KOPT-K1 (cell line): ENCODE results near the gene HRC.
"Not testable (repeated sequence)": the region's sequence is repeated elsewhere in the genome, so short reads cannot be mapped to it uniquely, and the experiment has no call there.

ENCODE experiments used
- H3K27ac ChIP-seq: fragments of 200-600 bp; sonication (generic); 2 replicates; pipeline ENCODE4 v1.5.1; 2016; ENCODE audit warnings: antibody characterized with exemption, mild to moderate bottlenecking, low read depth, low read length; ENCODE audit not compliant: poor library complexity, severe bottlenecking
- H3K36me3 ChIP-seq: fragments of 200-600 bp; sonication (generic); 2 replicates; pipeline ENCODE4 v1.5.1; 2017; ENCODE audit warnings: antibody characterized with exemption, mild to moderate bottlenecking, low read length, moderate library complexity; ENCODE audit not compliant: insufficient read depth
- H3K9me3 ChIP-seq: fragments of 200-600 bp; sonication (generic); 2 replicates; pipeline ENCODE4 v1.5.1; 2017; ENCODE audit warnings: antibody characterized with exemption, low read length, mild to moderate bottlenecking; ENCODE audit not compliant: insufficient read depth, poor library complexity, severe bottlenecking

HRC gene, protein sequence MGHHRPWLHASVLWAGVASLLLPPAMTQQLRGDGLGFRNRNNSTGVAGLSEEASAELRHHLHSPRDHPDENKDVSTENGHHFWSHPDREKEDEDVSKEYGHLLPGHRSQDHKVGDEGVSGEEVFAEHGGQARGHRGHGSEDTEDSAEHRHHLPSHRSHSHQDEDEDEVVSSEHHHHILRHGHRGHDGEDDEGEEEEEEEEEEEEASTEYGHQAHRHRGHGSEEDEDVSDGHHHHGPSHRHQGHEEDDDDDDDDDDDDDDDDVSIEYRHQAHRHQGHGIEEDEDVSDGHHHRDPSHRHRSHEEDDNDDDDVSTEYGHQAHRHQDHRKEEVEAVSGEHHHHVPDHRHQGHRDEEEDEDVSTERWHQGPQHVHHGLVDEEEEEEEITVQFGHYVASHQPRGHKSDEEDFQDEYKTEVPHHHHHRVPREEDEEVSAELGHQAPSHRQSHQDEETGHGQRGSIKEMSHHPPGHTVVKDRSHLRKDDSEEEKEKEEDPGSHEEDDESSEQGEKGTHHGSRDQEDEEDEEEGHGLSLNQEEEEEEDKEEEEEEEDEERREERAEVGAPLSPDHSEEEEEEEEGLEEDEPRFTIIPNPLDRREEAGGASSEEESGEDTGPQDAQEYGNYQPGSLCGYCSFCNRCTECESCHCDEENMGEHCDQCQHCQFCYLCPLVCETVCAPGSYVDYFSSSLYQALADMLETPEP

DNA sequence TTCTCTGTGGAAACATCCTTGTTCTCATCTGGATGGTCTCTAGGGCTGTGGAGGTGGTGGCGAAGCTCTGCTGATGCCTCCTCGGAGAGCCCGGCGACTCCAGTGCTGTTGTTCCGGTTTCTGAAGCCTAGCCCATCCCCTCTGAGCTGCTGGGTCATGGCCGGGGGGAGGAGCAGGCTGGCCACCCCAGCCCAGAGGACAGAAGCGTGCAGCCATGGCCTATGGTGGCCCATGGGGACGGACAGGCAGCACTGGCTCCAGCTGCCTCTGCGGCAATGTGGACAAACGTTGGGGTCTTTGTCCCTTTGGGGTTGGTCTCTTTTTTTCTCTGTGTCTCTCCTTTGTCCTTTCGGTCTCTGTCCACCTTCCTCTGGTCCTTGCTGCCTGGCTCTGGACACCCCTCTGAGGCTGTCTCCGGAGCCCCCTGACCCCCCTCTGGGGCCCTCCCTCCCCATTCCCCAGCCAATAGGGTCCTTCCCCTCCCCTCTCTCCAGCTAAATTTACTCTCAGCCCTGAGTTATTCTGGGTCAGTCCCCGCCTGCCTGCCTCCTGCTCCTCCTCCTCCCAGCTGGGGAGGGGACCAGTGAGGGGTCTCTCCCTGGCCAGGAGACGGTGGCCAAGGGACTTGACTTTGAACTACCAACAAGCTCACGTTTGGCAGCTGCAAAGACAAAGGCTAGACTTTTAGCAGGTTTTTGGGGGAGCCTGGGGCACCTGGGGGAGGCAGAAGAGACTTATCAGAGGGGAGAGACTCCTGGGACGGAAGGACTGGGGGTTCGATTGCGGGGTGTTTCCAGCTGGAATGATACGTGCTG, at the start of gene HRC:
Gene HRC, minus strand, starts transcription at position 392 of the 815 bp plus-strand sequence. Its CDS starts 159 bp downstream, at position 233.
- Histone ChIP-seq H3K36me3 (no peaks in the 10 kb centered on the region), H3K27ac (no peak within 1 kb of the TSS)

DNA sequence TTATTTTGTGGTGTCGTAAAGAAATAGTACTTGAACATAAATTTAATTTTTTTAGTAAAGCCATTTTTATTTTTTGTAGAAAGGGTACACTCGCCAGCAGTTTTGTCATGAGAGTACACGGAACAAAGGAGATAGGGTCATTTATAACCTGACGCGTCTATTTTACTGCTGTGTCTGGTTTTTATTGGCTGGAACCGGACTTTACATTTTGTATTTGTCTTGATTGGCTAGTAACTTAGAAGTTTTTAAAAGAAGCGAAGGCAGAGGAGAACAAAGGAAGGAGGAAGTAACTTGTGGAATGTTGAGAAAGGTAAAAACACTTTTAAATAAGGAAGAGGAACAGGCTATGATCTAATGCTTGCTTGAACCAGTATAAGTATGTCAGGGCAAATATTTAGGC, 45.8 kb upstream of the HRC start:
- no peak overlapping the region for H3K27ac ChIP-seq
- no peaks in the 10 kb centered on the region for H3K9me3 ChIP-seq
- no peaks in the 10 kb centered on the region for H3K36me3 ChIP-seq

More for the DNA sequence above, at the start of gene HRC:
- H3K9me3 ChIP-seq: no peaks in the 10 kb centered on the region

DNA sequence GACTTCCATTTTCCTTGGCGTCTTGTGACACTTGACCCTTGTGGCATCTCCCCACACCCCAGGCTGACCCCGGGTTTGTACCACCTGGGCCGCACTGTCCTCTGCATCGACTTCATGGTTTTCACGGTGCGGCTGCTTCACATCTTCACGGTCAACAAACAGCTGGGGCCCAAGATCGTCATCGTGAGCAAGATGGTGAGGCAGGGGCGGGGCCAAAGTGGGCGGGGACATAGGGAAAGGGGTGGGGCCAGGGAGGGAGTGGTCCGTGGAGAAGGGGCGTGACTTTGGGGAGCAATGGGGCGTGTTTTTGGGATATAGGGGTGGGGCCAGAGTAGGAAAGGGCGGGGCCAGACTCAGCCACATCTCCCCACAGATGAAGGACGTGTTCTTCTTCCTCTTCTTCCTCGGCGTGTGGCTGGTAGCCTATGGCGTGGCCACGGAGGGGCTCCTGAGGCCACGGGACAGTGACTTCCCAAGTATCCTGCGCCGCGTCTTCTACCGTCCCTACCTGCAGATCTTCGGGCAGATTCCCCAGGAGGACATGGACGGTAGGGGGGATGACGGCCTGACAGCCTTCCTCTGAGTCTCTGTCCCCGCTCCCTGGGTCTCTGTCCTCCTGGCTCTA, 45.2 kb upstream of the HRC start:
- Histone ChIP-seq H3K9me3 (no peaks in the 10 kb centered on the region), H3K27ac (no peak overlapping the region), H3K36me3 (no peaks in the 10 kb centered on the region)

DNA sequence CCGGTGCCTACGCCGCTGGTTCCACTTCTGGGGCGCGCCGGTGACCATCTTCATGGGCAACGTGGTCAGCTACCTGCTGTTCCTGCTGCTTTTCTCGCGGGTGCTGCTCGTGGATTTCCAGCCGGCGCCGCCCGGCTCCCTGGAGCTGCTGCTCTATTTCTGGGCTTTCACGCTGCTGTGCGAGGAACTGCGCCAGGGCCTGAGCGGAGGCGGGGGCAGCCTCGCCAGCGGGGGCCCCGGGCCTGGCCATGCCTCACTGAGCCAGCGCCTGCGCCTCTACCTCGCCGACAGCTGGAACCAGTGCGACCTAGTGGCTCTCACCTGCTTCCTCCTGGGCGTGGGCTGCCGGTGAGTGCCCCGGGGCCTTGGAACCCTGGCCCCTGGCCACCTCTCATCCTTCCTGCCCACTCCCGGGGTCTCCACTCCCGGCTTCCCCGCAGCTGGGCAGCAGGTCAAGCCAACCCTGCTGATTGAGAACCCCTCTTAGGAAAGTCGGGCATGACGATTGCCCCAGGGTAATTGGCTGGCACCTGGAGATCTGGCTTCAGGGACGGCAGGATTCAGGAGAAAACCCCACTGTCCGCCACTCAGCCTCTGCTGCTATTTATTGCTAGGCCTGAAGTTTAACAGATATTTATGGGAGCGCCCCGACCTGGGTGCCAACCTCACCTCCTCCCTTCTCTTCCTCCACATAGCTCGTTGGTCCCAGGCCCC, 41.5 kb upstream of the HRC start:
- Histone ChIP-seq H3K27ac (no peak overlapping the region), H3K9me3 (no peaks in the 10 kb centered on the region), H3K36me3 (no peaks in the 10 kb centered on the region)

DNA sequence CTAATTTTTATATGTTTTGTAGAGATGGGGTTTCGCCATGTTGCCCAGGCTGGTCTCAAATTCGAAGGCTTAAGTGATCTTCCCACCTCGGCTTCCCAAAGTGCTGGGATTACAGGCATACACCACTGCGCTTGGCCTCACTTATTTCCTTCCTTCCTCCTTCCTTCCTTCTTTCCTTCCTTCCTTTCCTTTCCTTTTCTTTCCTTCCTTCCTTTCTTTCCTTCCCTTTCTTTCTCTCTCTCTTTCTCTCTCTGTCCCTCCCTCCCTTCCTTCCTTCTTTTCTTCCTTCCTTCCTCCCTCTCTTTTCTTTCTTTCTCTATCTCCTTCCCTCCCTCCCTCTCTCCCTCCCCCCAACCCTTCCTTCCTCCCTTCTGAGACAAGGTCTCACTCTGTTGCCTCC, 39.2 kb upstream of the HRC start:
- no peak overlapping the region for H3K27ac ChIP-seq
- peaks cover 8% of the 10 kb centered on the region for H3K9me3 ChIP-seq
- H3K36me3 ChIP-seq: no peaks in the 10 kb centered on the region

DNA sequence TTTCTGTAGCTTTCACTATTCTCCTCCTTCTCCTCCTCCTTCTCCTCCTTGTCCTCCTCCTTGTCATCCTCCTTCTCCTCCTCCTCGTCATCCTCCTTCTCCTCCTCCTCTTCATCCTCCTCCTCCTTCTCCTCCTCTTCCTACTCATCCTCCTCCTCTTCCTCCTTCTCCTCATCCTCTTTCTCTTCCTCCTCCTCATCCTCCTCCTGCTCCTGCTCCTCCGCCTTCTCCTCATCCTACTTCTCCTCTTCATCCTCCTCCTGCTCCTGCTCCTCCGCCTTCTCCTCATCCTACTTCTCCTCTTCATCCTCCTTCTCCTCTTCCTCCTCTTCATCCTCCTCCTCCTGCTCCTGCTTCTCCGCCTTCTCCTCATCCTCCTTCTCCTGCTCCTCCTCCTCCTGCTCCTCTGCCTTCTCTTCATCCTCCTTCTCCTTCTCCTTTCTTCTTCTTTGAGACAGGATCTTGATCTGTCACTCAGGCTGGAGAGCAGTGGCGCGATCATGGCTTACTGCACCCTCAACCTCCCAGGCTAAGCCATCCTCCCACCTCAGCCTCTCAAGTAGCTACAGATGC, 38.7 kb upstream of the HRC start:
- no peak overlapping the region for H3K27ac ChIP-seq
- peaks cover 8% of the 10 kb centered on the region for H3K9me3 ChIP-seq
- H3K36me3 ChIP-seq: no peaks in the 10 kb centered on the region

DNA sequence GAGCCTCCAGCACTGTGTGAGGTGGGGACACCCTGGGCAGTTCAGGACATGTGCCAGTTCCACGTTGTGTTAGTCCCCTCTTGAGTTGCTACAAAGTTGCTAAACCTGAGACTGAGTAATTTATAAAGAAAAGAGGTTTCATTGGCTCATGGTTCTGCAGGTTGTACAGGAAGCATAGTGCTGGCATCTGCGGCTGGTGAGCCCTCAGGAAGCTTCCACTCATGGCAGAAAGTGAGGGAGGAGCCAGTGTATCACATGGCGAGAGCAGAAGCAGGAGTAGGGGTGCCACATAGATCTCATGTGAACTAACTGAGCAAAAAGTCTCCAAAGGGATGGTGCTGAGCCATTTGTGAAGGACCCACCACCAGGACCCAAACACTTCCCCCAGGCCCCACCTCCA, 35.6 kb upstream of the HRC start:
- H3K36me3 ChIP-seq: no peaks in the 10 kb centered on the region
- H3K9me3 ChIP-seq: peaks cover 8% of the 10 kb centered on the region
- no peak overlapping the region for H3K27ac ChIP-seq

DNA sequence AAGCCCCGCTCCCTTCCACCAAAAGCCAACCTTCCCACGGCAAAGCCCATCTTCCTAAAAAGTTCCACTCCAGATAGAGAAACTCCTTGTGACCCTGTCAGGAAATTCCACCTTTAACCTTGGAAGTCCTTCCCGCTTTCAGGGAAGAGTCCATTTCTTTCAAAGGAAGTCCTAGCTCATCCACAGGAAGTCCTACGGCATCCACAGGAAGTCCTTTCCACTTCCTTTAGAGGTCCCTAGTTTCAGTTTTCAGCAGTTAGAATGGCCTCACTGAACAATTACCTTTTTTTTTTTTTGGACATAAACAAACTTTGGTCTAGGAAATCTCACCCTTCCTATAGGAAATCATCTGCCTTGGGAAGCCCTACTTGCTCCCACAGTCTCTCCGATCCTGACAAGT, 34.1 kb upstream of the HRC start:
- no peak overlapping the region for H3K27ac ChIP-seq
- H3K9me3 ChIP-seq: peaks cover 8% of the 10 kb centered on the region
- no peaks in the 10 kb centered on the region for H3K36me3 ChIP-seq

DNA sequence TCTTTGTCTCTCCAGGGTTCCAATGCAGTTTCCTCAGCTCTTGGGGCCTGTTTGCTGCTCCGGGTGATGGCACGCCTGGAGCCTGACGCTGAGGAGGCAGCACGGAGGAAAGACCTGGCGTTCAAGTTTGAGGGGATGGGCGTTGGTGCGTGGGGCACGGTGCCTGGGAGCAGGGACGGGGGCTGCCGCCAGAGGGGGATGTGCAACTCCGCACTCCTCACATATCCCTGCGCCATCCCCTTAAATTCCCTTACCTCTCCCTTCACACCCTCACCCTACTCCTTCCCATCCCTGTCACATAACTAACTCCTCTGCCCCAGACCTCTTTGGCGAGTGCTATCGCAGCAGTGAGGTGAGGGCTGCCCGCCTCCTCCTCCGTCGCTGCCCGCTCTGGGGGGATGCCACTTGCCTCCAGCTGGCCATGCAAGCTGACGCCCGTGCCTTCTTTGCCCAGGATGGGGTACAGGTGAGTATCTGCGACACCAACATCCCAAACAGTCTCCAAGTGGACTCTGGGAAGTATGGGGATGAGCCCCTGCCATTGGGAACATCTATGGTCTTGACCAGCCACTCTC, 33.5 kb upstream of the HRC start:
- Histone ChIP-seq H3K9me3 (peaks cover 8% of the 10 kb centered on the region), H3K36me3 (no peaks in the 10 kb centered on the region), H3K27ac (no peak overlapping the region)

DNA sequence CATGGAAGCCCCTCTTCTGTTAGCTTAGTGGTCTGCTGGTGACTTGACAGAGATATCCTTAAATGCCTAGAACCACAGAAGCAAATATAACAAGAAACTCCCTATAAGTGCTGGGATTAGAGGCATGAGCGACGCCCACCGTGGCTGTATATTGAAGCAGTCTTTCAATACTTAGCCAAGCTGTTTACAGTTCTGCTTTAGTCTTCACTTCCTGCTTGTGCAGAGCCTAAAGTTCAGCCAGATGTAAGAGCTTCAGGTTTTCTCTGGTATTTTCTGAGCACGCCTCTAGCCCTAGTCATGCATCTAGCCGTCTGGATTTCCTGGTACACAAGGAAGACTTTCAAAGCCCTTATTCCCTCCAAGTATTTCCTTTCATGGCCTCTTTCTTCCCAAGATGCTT, 30.9 kb upstream of the HRC start:
- Histone ChIP-seq H3K9me3 (peaks cover 7% of the 10 kb centered on the region), H3K27ac (no peak overlapping the region), H3K36me3 (no peaks in the 10 kb centered on the region)

DNA sequence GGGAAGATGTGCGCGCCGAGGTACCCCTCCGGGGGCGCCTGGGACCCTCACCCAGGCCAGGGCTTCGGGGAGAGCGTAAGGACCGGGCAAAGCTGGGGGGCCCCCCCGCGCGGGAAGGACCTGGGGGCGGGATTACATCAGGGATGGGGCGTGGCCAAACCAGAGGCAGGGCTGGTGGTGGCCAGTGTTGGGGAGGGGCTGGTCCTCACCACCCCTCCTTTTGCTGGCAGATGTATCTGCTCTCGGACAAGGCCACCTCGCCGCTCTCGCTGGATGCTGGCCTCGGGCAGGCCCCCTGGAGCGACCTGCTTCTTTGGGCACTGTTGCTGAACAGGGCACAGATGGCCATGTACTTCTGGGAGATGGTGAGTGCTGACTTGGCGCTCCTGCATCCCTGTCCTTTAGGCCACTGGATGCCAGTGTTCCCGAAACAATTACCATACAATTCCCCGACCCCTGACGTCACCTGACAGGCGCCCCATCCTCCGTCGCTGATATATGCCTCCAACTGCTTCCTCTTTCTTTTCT, 27.7 kb upstream of the HRC start:
- Histone ChIP-seq H3K27ac (no peak overlapping the region), H3K9me3 (no peaks in the 10 kb centered on the region), H3K36me3 (no peaks in the 10 kb centered on the region)

DNA sequence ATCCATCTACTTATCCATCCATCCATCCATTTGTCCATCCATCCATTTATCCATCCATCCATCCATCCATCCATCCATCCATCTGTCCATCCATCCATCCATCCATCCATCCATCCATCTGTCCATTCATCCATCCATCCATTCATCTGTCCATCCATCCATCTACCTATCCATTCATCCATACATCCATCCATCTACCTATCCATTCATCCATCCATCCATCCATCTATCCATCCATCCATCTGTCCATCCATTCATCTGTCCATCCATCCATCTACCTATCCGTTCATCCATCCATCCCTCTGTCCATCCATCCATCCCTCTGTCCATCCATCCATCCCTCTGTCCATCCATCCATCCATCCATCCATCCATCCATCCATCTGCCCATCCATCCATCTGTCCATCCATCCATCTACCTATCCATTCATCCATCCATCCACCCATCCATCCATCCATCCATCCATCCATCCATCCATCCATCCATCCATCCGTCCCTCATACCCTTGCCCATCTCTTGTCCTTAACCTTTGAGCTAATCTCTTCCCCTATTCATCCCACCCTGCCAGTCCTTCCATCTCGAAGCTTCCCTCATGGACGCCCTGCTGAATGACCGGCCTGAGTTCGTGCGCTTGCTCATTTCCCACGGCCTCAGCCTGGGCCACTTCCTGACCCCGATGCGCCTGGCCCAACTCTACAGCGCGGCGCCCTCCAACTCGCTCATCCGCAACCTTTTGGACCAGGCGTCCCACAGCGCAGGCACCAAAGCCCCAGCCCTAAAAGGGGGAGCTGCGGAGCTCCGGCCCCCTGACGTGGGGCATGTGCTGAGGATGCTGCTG, 27.0 kb upstream of the HRC start:
- H3K36me3 ChIP-seq, H3K27ac ChIP-seq, H3K9me3 ChIP-seq: not testable (repeated sequence)

DNA sequence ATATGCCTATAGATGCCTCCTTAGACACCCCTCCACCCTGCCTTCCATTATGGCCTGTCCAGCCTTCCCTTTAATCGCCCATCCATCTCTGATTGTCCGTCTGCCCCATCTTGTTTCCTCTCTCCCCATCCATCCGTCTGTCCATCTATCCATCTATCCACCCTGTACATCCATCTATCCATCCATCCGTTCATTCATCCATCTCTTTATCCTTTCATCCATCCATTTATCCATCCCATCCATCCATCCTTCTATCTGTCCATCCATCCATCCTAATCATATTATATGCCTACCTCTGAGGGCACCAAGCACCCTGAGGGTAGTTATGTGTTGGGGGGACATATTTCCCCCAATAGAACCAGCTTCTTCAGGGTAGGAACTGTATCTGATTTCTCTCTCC, 25.5 kb upstream of the HRC start:
- Histone ChIP-seq H3K36me3 (no peaks in the 10 kb centered on the region), H3K27ac (no peak overlapping the region), H3K9me3 (no peaks in the 10 kb centered on the region)
